ENCODE measurements around the gene PRPF6.

- TF ChIP-seq POLR2A (IDR thresholded peaks at IDR 0.05) (no peak), CTCF (IDR thresholded peaks at IDR 0.05) (no peak)
Observed at GRCh38 chr20:64076061-64076997, 95.4 kb downstream of the PRPF6 start.

All from esophagus squamous epithelium (tissue), 4 donors.